Activated CD8-positive, alpha-beta memory T cell treated with anti-CD3 and anti-CD28 coated beads, Interleukin-2, amount 50 U/mL, for 4 hours (primary cell): ENCODE results near the gene SHH.

ENCODE experiments used
- DNase-seq: peaks from one replicate; pipeline ENCODE4 v3.0.0-alpha.2; 2020

The SHH gene

DNA sequence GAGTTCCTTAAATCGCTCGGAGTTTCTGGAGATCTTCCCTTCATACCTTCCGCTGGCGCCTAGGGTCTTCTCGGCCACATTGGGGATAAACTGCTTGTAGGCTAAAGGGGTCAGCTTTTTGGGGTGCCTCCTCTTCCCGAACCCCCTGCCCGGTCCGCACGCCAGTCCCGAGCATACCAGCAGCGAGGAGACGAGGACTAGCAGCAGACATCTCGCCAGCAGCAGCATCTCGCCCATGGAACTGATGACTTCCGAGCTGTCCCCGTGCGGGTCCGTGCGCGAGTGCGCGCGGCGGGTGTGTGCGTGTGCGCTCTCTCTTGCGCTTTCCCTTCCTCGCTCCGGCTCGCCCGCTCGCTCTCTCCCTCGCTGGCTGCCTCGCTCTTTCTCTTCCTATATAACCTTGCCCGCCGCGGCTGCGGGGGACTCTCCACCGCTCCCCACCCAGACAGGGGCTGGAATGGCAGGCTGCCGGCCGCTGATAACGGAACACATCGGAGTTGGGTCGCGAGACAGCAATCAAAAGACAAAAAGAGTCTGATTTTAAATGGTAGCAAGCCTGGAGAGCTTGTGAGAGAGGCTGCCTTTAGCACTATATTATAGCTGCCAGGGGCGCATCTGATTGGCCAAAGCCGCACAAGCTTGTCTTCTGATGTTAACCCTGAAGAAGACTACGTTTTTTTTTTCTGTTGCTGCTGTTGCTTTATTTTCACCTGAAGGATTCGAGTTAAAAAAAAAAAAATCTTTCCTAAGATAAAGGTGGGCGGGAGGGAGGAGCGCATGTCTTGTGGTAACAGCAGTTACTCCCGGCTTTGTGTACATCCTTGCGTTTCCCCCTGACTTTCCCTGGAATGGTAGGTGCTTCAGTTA is at the start of gene SHH:
SHH (minus strand) TSS at position 569 of the 867 bp plus-strand sequence; CDS start at position 228, 341 bp downstream.
- DNase-seq = no peak

- DNase-seq = no peak
These were observed 49.2 kb upstream of the SHH start for GRCh38 chr7:155861480-155861868.

GRCh38 chr7:155860840-155861479 is 48.7 kb upstream of the SHH start:
- DNase-seq = no peak

DNA sequence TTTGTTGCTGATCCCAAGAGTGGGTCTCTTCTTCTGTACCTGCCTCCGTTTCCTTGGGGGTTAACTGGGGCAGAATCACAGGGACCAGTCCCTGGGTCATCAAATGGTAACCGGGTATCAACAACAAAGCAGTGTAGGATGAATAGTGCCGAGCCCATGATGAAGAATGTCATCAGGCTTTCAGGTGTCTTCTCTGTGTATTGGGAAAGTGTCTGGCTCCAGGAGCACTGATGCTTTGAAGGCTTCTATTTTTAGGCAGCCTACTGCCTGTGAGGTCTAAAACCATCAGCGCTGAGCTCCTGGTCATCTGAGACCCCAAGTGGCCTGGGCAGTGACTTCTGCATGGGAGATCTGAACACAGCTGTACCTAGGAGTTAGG is 48.2 kb upstream of the SHH start:
- no peak for DNase-seq

GRCh38 chr7:155858521-155859061 is 46.3 kb upstream of the SHH start:
- no peak for DNase-seq

GRCh38 chr7:155857141-155857540 is 44.9 kb upstream of the SHH start:
- no peak for DNase-seq

DNA sequence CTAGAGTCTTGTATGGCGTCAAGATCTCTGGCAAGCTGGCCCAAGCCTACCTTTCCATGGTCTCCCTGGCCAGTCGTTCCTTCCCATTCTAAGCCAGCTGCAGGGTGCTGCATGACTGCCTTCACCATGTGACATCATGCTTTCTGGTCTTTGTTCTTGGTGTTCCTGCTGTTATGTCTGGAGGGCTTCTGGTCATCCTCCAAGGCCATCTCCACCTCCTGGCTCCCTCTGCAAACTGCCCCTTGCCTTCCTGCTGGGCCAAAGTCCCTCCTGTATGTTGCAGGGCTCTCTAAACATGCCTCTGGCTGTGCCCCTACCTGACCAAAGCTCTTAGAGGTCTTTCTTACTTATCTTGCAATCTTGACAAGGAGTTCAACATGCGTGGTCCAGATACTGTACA is 44.4 kb upstream of the SHH start:
- no peak for DNase-seq

- DNase-seq = no peak
These were observed 40.4 kb upstream of the SHH start for GRCh38 chr7:155852426-155853301.

GRCh38 chr7:155851892-155852291 is 39.6 kb upstream of the SHH start:
- DNase-seq = no peak

- no peak for DNase-seq
These were observed 38.8 kb upstream of the SHH start for GRCh38 chr7:155850766-155851678.

DNA sequence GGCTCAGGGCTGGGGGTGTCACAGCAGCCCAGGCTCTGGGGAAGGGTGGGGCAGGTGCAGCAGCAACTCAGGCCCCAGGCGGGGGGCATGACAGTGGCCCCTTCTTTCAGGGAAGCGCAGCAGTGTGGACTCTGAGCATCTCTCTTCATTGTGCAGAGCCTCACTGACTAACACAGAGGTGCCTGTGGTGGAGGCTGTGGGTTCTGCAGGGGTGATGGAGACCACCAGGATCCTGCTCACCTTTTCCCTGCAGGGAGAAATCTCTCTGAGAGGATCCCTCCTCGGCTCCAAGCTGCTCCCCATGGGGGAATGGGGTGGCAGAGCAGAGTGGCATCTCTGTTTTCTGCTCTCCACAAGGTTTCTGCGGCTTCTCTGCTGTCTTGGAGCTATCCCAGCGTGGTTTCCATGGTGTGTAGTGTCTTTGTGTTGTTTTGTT is 37.8 kb upstream of the SHH start:
- DNase-seq = no peak

GRCh38 chr7:155848691-155849669 is 36.7 kb upstream of the SHH start:
- DNase-seq = no peak

GRCh38 chr7:155847821-155848435 is 35.7 kb upstream of the SHH start:
- DNase-seq = no peak

- no peak for DNase-seq
These were observed 34.7 kb upstream of the SHH start for GRCh38 chr7:155846936-155847335.

DNA sequence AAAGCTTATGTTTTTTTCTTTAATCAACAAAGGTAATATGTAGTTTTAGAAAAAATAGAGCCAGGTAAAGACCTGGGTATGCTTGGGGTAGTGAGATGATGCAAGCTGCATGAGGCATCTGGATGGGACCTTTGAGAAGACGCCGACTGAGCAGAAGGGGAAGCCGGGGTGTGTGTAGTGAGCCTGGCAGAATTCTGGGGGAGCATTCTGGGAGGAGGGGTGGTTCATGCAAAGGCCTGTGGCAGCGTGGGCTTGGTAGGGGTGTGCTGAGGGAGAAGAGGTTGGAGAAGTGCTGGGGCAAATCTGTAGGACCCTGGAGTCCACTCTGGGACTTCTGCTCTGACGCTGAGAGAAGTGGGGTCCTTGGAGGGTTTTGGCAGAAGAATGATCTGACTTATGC is 33.9 kb upstream of the SHH start:
- DNase-seq = no peak

DNA sequence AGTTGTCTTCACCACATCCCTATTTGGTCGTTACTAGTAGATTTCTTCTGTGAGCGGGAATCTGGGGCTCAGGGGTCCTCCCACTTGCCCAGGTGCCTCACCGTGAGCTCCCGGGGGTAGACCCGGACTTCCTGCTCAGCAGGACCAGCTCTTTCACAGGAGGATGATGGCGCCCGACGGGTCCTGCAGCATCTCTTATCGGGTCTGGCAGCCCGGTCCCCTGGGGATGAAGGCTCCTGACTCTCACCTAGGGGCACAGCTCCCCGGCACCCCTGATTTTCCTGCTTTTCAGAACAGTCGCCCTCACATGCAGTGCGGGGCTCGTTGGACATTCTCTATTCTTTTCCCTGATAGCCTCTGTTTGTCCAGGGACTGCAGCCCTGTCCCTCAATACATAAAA is 33.0 kb upstream of the SHH start:
- no peak for DNase-seq

DNA sequence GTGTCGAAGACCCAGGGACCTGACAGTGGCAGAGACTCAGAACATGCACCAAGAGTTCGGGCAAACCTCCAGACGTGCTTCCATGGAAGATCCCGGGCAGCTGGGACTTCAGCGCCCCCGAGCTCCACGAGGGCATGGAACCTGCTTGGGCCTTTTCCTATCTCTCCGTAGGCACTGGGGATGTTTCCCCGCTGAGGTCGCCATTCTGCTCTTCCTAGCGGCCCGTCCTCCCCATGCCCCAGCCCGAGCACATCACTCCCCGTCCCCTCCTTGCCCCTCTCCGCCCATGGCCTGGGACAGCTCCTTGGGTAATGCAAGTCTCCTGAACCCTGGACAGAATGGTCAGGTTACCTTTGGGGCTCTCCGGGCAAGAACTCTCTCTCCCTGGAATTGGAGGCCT is 32.3 kb upstream of the SHH start:
- DNase-seq = no peak

GRCh38 chr7:155844019-155844453 is 31.8 kb upstream of the SHH start:
- DNase-seq = no peak

DNA sequence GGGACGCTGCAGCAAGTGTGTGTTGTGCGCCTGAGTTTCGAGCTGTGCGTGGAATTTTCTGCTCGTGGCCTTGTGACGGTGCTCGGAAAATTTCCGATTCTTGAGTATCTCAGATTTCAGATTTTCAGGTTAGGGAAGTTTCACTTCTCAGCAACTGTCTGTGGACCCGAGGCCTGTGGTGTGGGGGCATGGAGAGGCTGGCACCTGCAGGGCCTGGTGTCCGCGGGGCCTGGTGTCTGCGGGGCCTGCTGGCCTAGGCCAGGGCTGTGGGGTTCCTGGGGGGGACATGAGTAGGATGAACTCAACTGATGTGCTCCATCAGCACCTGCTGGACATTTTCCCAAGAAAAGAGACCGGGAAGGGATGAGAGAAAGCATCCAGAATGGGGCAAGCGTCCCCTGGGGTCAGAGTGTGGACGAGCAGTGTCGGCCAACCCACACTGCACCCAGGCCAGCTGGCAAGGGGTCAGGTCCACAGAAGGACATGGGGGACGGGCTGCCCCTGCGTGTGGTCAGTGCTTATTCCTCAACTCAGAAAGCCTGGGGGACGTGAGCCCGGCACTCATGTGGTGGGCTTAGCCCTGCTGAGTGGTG is 31.3 kb upstream of the SHH start:
- DNase-seq = no peak
